ENCODE measurements around the gene RASAL1. TPM values are rescaled to one million over a fixed set of nuclear protein-coding genes. Genes with fewer than 3 reads are reported as not detected.

The RASAL1 gene
- total RNA-seq, 4 donors from 2014 or later: 17.4 to 98.7 (median 56.6) TPM

GRCh38 chr12:113162102-113163029 is 26.8 kb upstream of the RASAL1 start:
- Histone ChIP-seq H3K4me1 (no peaks in the 10 kb centered on the region), H3K27me3 (no peaks in the 10 kb centered on the region), H3K4me3 (no peak overlapping the region), H3K27ac (no peak overlapping the region), H3K9me3 (no peaks in the 10 kb centered on the region), H3K36me3 (peaks cover 55 to 100% (median 73%) of the 10 kb centered on the region in 3 donors)
- WGBS, 2 donors: 83 to 86% methylated on average over 8 to 12 of the region's 25 CpGs
- TF ChIP-seq CTCF (IDR thresholded peaks at IDR 0.05) (no peak), POLR2A (IDR thresholded peaks at IDR 0.05) (no peak)
- no peak for DNase-seq
- intact Hi-C loops (cut with DNase I): loop anchor here (5.0 kb wide), 1 partner anchor 110 kb away; no protein-coding TSS in a partner anchor

GRCh38 chr12:113161415-113162016 is 26.0 kb upstream of the RASAL1 start:
- TF ChIP-seq CTCF (IDR thresholded peaks at IDR 0.05) (no peak), POLR2A (IDR thresholded peaks at IDR 0.05) (no peak)
- H3K9me3 ChIP-seq: no peaks in the 10 kb centered on the region
- no peak overlapping the region for H3K27ac ChIP-seq
- intact Hi-C loops (cut with DNase I): loop anchor here (5.0 kb wide), 1 partner anchor 109 kb away; no protein-coding TSS in a partner anchor
- H3K4me3 ChIP-seq: no peak overlapping the region
- H3K27me3 ChIP-seq: no peaks in the 10 kb centered on the region
- peaks cover 55 to 97% (median 70%) of the 10 kb centered on the region in 3 donors for H3K36me3 ChIP-seq
- WGBS, 2 donors: 78 to 90% methylated on average over 5 to 16 of the region's 26 CpGs
- DNase-seq: no peak
- H3K4me1 ChIP-seq: no peaks in the 10 kb centered on the region

GRCh38 chr12:113159937-113160336 is 24.4 kb upstream of the RASAL1 start:
- intact Hi-C loops (cut with DNase I): loop anchor here (5.0 kb wide), 1 partner anchor 108 kb away; no protein-coding TSS in a partner anchor
- WGBS, 2 donors: 80 to 89% methylated on average over 1 of the region's 7 CpGs
- no peak overlapping the region for H3K4me3 ChIP-seq

GRCh38 chr12:113158439-113159203 is 23.1 kb upstream of the RASAL1 start:
- WGBS, 2 donors: 64 to 83% methylated on average over 2 to 4 of the region's 26 CpGs
- DNase-seq: no peak
- H3K36me3 ChIP-seq: peaks cover 37 to 68% (median 45%) of the 10 kb centered on the region in 3 donors
- TF ChIP-seq POLR2A (IDR thresholded peaks at IDR 0.05): no peak
- H3K27me3 ChIP-seq: peaks cover 0 to 24% (median 0%) of the 10 kb centered on the region in 4 donors
- no peaks in the 10 kb centered on the region for H3K9me3 ChIP-seq
- no peak overlapping the region for H3K27ac ChIP-seq
- peaks cover 0 to 23% (median 9%) of the 10 kb centered on the region in 3 donors for H3K4me1 ChIP-seq
- H3K4me3 ChIP-seq: no peak overlapping the region
- intact Hi-C loops (cut with DNase I): no loop called here

More at GRCh38 chr12:113159937-113160336, 24.4 kb upstream of the RASAL1 start:
- no peak for DNase-seq
- no peak for TF ChIP-seq POLR2A (IDR thresholded peaks at IDR 0.05)
- no peak for TF ChIP-seq CTCF (IDR thresholded peaks at IDR 0.05)
- Histone ChIP-seq H3K9me3 (no peaks in the 10 kb centered on the region), H3K27ac (no peak overlapping the region), H3K36me3 (peaks cover 49 to 81% (median 57%) of the 10 kb centered on the region in 3 donors), H3K27me3 (peaks cover 0 to 11% (median 0%) of the 10 kb centered on the region in 4 donors), H3K4me1 (peaks cover 0 to 9% (median under 1%) of the 10 kb centered on the region in 3 donors)

- Histone ChIP-seq H3K4me3 (no peak overlapping the region), H3K9me3 (no peaks in the 10 kb centered on the region), H3K4me1 (peaks cover 0 to 35% (median 15%) of the 10 kb centered on the region in 3 donors), H3K36me3 (peaks cover 24 to 55% (median 32%) of the 10 kb centered on the region in 3 donors), H3K27ac (no peak overlapping the region), H3K27me3 (peaks cover 0 to 37% (median 0%) of the 10 kb centered on the region in 4 donors)
- intact Hi-C loops (cut with DNase I): no loop called here
- no peak for DNase-seq
- 78 to 80% methylated on average over 4 to 6 of the region's 12 CpGs for WGBS, 2 donors
- TF ChIP-seq CTCF (IDR thresholded peaks at IDR 0.05): no peak
- TF ChIP-seq POLR2A (IDR thresholded peaks at IDR 0.05): no peak
Measured at GRCh38 chr12:113157218-113157859, 21.8 kb upstream of the RASAL1 start.

All from esophagus squamous epithelium (tissue), 5 donors.